CD4-positive, alpha-beta T cell treated with Interleukin-17A for 4 hours (primary cell): Measurements from ENCODE around the gene BICD1.

Experiments
- DNase-seq: peaks from one replicate; pipeline ENCODE4 v3.0.0-alpha.2; 2020; ENCODE audit warnings: mixed read lengths

BICD1 gene

DNA sequence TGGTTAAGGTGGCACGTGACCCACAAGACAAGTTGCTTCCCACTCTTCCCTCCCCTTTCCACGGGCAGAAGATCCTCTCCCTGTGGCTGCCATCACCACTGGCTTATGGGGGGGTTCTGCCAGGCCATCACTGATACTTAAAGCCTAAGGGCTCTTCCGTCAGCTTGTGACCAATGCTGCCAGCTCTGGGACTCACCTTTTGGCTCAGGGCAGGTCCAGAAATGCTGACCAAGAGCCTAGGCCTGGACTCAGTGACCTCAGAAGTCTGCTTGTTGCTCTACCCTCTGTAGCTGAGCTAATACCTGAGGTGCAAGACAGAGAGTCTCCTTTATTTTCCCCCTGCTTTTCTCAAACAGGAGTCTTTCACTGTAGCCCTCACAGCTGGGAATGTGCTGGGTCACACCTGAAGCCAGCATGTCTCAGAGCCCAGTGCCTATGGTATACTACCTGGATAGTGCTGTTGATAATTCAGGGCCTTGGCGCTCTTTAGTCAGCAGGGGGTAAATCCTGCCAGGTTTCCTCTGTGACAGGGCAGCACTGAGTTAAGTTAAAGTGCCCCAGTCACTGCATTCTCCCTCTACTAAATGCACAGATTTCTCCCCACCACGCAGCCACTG is 312.4 kb downstream of the BICD1 start:
- no peak for DNase-seq

- DNase-seq, result no peak
These were observed 312.9 kb downstream of the BICD1 start for GRCh38 chr12:32419520-32419960.

DNA sequence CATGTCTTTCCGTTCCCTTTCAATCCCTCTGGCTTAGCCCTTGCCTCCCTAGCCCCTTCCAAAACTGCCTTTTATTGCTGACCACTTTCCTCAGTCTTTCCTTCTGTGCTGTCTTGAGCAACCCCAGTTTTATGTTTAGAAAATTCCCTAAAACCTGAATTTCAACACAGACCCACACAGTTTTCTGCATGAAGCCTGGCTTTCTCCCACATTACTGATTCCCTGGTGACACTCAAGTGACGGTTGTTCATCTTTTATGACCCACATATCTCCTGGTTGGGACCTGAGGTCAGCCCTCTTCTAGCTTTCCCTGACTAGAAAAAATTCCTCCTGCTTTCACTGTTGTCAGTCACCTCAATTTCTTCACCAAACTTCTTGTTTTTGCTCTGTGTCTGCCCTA is 313.7 kb downstream of the BICD1 start:
- no peak for DNase-seq

GRCh38 chr12:32423559-32423958 is 316.9 kb downstream of the BICD1 start:
- DNase-seq, result no peak

DNA sequence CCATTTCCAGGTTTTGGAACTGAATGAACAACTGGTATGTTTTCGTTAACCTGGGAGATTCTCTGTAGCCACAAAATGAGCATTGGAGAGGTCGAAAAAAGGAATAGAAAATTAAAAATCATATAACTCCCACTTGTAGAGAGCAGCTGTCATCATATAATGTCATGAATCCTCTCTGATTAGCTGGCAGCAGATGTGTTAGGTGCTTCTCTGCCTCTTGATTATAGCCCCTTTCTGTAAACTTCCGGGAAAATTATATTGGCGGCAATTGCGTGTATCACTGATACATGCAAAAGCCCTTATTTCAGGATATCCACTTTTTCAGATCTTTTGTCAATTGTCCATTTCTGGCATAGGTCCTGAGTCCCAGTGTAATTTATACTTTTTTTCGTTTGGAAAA is 324.4 kb downstream of the BICD1 start:
- no peak for DNase-seq
